Smooth muscle cell of the brain vasculature (primary cell): ENCODE results near the gene B3GLCT.

Experiments used
- DNase-seq: peaks from one replicate; pipeline ENCODE4 v3.0.0-alpha.2; 2012; ENCODE audit warnings: low read depth, low spot score

B3GLCT gene

DNA sequence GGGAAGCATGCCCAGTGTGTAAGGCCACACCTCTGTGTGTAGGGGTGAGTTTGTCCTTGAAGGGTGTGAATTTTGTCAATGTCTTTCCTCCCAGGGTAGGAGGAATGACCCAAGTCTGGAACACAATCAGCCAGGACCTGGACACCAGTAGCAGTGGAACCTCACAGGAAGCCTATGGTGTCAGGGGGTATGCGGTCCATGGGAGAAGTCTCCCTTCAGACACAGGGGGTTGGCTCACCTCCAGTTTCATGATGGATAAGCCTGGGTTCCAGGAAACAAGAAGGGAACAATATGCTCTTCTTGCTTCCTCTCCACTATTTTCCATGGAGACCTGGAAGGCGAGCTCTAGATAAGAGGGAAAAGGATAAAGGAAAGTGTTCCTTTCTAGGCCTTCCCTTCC lies 23.9 kb downstream of the B3GLCT start:
- no peak for DNase-seq

DNA sequence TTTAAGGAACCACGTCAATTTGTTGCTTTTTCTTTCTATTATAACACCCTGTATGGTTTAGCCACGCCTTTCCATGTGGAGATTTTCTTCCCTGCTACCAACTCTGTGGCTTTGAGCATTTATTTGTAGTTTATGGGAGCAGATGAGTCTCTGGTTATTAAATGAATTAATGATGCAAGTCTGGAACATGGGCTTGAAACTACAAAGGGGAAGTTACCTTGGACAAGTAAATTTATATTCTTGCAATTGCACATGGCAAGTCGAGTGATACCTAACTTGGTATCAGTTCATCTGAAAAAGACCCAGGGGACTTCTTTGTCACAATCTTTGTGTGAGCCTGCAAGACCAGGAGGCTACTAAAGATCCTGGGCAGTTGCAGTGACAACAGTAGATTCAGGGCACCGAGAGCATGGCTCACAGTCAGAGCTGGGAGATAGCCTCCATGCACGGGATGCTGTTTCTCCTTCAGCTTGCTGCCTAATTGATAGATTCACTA lies 24.4 kb downstream of the B3GLCT start:
- DNase-seq = no peak

DNA sequence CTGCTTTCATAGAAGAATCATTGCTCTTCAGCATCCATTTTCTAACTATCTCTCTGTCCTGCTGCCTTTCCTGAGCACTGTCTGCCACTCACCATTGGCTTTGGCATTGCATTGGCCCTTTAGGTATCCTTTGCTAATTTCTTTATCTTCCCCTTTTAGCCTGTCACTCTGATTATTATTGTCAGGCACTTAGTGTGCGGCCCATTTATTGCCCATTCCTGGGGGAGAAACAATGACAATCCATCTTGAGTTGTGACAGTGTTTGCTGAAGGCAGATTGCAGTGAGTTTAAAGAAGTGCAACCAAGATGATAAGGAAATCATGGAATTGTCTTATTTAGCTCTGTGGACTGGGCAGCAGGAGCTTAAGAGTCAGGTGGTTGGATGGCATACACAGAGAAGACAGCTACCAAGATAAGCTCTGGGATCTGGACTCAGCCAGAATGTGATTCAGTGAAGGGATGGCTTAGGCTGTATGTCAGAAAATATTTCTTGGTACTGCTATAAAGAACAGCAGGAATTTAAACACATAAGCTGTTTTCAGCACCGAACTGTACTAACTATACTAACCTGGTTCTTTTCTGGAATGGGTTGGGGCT lies 25.3 kb downstream of the B3GLCT start:
- no peak for DNase-seq

DNA sequence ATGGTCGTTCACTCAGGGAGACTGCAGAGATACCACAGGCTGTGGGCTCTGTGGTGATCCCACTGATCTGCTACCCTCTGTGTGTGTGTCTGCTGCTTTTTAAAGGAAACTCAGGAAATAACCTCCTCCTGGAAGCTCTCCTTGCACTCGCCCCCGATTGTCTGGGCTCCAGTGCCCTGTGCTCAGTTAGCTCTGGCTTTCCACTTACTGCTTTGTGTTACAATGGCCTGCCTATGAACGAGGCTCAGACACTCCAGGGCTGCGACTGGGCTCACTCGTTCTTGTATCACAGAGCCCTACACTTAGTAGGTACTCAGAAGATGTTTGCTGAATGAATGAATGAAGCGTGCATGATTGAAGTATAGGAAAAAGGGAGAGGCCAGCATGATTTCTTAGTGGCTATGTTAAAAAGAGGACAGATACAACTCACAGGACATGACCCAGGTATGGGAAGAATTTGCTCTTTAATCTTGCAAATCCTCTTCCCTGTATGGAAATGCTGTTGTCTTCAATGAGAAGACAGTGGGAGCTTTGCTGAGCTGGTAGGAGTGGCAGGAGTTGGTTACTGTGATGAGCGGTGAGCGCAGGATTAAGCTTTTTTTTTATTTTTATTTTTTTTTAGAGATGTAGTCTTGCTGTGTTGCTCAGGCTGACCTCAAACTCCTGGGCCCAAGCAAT lies 26.4 kb downstream of the B3GLCT start:
- DNase-seq = no peak

DNA sequence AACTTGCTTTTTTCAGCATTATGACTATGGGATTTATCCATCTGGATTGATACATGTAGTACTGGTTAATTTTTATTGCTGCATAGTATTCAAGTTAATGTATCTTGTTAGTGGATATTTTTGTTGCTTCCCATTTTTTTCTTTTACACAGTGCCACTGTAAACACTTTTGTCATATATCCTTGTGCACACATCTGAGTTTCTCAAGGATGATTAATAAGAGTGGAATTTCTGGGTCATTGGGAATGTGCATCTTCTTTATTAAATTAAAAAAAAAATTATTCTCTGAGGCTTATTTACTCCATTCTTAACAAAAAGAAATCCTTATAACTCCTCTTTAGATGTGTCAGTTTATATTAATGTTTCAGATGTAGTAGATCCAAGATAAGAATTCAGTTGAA lies 27.3 kb downstream of the B3GLCT start:
- no peak for DNase-seq

DNA sequence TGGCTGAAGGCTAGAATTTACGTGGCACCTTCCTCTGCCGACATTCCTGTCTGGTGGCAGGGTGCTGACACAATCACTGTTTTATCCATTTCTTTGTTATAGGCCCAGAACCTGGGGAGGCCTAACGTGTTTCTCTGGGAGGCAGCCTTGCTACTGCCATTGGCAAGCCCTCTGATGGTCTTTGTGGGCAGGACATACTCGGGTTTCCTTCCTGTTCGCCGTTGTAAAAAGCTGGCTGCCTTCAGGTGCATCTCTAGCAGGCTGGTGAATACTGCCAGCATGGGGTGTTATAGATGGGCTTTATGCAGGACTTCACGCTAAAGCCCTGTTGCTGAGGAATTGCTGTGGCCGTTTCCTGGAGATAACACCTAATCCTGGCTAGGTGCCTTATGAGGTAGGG lies 28.1 kb downstream of the B3GLCT start:
- no peak for DNase-seq

DNA sequence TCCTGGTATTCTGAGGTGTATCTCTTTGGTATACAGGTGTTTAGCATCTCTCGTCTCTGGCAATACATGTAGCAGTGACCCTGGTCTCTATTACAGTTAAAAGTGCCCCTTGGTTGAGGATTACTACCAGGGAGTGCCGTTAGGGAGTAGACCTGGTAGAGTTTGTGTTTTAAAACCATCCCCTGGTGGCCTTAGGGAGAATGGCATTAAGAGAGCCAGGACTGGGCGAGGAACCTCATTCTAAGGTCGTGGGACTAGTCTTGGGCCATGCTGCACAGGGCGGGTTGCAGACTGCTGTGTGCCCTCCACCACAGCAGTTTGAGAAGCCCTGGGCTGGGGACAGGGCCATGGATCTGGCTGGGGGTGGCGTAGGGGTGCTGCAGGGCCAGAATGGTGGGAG lies 35.0 kb downstream of the B3GLCT start:
- DNase-seq = no peak

DNA sequence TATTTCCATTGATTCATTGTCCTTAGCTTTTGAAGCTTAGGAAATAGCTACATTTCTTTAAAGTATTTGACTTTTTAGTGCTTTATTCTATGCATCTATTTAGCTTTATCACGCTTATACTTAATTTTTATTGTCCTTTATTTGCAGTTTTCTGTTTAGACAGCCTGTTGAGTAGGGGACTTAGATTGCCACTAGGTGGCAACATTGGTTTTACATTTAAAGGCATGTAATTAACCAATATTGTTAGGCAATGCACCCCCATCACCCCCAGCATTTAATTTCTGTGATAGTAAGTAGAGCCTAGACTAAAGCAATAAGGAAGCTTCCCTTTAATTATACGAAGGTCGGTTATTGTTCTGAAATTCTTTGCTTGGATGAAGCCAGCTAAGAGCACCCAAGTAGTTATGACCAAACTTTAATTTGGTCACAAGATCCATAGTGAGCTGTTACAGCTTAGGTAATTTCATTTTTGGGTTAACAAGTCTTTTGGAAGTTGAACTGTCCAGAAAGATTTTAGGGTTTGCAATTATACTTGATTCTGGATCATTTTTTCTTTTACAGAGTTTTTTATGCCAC lies 36.5 kb downstream of the B3GLCT start:
- DNase-seq = no peak

DNA sequence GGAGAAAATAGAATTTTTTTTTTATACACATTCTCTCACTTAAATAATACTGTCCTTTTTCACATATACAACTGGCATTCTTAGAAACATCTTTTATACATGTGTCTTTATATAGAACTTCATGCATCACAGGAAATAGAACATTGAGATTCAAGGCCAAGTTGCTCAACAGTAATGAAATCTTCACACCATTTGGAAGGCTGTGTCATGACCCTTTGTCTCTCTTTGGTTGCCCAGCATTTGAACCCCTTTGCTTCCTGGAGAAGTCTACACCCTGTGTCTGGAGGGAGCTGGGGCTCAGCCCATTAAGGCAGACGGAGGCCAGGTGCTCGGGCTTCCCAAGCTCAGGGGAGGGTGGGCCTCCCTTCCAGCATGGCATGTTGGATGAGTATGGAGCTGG lies 41.1 kb downstream of the B3GLCT start:
- DNase-seq = no peak

DNA sequence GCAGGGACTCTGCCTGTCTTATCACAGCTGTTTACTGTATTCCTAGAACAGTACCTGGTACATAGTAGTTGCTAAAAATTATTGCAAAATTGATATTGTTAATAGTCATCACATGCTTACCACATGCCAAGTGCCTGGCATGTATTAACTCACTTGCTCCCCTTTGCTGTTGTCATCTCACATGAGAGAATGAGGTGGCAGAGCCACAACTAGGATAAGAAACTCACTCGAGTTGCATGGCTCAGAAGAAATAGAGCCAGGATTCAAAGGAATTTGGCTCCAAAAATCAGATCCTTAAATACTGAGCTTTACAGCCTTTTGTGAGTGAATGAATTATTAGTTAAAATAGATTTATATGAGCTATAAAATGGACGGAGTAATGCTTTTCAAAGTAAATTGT lies 42.6 kb downstream of the B3GLCT start:
- DNase-seq = no peak

DNA sequence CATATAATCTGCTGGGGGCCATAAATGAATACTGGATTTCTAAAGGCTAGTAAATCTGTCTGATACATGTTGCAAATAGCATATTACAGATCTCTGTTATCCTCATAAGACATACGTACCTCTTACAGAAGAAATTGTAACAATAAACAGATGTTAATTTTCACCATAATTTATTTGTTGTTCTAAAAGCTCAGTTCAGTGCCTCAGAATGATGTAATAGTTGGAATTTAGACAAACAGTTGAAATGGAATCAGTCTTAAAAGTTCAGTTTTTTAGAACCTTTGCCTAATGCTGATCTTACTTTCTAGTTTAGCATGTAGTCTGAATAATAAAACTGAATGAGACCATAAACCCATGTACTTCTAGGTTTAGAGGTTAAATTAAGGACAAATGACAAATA lies 43.1 kb downstream of the B3GLCT start:
- no peak for DNase-seq

DNA sequence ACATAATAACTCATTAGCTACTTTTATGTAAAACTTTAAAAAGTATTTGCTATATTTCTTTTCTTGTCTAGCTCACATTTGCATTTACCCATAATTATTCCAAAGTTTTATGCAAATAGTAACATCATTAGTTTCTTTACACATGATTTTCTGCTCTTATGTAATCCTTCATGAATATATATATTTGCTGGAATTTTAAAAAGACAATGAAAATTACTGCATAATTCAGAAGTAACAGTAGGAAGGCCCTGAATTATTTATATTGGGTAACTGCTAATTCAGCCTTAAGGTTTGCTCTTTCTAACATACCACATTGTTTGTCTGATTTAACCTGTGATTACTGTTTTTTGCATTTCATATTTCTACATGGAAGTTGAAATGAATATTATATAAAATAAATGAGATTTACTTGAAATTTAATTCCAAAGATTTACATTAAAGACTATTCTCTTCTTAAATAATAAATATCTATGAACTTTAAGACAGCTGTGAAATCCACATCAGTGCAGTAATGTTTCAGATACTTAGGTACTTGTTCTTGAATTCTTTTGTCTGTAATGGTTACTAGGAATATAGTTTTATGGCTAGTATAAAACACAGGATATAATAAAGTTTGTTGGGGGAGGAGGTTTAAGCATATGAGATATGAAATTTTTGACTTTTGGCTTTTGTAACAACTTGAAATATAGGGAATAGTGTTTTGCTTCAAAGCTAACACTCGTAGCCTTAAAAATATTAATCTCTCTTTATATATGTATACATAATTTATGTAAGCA lies 46.0 kb downstream of the B3GLCT start:
- DNase-seq = no peak

DNA sequence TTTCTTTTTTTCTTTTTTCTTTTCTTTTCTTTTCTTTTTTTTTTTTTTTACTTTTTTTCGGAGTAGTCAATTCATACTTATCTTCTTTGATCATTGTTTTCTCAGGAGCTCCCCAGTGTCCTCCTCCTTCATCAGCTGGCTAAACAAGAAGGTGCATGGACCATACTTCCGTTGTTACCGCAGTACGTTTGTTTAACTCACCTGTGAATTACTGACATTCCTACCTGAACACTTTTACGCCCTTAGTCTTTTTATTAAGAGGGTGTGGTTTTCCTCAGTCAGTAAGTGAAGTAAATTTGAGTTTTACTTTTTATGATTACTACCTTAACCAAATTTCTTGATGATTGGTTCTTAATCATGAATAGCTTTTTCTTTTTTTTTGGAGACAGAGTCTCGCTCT lies 47.1 kb downstream of the B3GLCT start:
- no peak for DNase-seq

DNA sequence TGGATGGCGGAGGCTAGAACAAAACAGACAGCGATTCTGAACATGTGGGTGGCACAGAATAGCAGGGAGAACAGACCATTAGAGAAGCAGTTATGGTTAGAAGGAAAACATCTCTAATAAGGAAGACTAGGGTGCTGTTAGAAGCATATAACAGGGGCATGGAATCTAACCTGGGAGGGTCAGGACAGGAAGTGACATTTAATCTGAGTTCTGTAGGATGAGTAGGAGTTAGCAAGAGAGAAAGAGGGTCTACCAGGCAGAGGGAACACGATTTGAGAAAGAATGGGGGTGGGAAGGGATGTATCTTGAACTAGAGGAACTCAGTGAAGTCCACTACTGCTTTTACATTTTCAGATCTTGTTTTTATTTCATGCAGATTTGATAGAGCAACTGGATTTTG lies 48.6 kb downstream of the B3GLCT start:
- DNase-seq = no peak

DNA sequence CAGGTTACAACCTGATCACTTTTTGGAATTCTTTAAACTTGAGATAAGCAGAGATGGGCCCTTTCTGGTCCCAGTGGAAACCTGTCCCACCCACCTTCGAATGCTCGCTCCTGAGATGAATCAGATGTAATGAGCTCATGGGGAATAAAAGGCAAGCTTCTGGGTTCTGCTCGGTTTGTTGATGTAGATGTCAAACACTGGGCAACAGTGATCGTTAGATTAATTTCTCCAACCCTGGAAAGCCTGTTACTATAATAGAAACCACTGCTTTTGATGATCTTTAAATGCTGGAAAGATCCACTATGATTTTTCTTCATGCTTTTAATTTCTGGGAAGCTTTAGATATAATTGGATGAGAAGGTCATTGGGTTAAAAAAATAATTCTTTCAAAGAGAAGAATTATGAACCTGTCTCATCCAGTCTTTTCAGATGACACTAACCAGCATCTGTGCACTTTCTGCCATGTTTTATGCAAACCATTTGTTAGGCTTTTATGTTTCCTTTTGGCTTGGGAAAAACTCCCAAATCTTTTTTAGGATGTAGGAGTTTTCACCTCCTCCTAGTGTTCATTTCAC lies 49.3 kb downstream of the B3GLCT start:
- DNase-seq = no peak

DNA sequence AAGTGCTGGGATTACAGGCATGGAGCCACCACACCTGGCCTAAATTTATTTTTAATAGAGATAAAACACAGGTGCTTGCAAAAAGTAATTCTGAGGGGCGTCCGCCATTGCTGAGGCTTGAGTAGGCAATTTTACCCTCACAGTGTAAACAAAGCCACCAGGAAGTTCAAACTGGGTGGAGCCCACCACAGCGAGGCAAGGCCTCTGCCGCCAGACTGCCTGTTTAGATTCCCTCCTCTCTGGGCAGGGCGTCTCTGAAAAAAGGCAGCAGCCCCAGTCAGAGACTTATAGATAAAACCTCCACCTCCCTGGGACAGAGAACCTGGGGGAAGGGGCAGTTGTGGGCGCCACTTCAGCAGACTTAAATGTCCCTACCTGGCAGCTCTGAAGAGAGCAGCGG lies 50.7 kb downstream of the B3GLCT start:
- no peak for DNase-seq

DNA sequence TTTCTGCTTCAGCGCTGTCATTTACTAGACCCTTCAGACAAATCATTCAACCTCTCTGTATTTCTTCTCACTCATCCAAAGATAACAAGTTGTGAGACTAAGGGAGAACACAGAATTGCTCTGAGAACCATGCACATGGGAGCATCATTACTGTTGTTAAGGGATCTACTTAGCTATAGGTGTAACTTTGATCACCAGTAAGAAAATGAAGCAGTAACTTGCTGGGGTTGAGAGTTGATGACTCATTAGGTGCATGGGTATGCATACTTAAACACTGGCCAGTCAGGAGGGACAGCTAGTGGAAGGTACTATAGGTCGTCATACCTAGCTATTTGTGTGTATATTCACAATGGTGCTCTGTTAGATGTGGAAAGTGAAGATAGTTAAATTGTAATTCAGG lies 61.5 kb downstream of the B3GLCT start:
- DNase-seq = no peak

DNA sequence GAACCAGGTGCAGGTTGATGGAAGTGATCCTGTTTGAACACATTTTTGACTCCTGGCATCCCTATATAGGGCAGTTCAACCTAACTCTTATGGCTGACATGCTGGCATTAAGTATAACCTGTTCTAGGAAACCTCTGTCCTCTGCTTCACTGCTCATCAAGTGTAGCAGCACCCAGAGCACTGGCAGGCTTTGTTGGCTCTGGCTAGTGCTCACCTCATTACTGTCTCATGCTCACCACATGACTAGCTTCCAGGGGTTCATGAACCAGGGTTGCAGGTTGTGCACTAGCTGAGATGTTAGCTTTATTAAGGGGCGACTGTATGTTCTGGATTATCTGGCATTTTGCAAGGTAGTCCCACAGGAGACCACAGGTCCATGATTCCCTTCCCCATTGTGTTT lies 63.6 kb downstream of the B3GLCT start:
- no peak for DNase-seq

DNA sequence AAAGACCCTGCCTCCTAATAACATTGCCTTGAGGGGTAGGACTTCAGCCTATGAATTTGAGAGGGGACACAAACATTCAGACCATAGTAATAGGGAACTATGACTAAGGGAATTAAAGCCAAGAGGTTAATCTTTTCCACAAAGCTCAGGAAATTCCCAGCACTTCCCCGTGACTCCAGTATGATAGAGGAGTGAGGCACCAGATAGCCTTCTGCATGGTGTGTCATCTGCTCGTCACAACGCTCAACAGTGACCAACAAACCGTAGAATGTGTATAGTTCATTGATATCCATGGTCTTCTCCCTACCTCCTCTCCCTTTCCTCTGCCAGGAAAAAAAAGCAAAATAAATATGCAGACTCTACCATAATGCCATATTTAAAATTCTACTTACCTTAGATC lies 64.4 kb downstream of the B3GLCT start:
- no peak for DNase-seq

DNA sequence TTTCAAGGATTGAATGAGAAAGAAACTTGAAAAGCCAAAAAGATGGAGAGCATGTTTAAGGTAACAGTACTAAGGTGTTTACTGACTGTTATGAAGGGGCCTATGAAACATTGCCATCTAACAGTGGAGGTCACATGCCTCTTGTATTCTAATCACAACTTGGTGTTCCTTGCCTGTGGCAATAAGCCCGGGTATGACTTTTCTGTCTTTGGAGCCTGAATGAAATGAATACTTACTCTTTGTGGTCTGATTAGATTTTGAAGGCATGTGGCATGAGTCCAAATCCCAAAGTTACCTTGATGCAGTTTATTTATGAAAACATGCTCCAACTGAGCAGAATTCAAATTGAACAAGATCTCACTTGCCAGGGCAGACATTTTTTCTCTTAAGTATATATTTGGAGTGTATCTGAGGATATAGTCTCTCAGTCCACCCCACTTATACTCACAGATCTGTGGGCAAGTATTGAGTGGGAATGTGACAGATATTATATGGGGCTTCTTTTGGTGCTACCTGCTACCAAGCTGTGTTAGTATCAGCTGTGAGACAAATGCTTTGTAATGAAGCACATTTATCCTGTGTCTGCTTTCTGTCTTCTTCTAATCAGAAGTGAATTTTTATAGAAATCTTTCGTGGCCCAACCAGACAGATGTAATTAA lies 67.5 kb downstream of the B3GLCT start:
- DNase-seq = no peak

DNA sequence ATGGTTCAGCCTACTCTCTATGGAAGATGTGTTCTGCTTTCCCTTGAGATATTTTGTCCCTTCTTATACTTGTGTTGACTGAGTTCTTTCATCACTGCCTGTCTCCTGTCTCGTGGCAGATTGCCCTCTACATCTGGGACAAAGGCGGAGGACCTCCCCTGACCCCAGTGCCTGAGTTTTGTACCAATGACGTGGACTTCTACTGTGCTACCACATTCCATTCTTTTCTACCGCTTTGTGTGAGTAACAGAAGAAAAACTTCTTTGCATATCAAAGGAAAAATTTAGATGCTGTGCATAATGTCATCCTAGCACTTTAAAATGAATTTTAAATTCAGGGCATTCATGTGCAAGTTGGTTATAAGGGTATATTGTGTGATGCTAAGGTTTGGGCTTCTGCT lies 74.6 kb downstream of the B3GLCT start:
- DNase-seq = no peak

DNA sequence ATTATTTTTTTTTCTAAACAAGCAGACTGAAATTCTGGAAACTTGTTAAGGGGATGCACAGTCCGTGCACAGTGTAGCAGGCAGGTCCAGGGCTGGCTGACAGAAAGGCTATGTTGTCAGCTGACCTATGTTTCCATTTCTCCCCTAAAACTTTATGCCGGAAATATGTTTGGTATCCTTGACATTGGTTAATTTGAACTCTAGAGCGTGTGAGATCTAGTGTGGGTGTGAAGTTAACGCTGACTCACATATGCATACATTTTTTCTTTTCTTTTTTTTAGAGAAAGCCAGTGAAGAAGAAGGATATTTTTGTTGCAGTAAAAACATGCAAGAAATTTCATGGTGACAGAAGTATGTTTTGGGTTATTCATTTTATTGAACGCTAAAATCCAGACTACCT lies 76.6 kb downstream of the B3GLCT start:
- DNase-seq = no peak
